Natural killer cell (primary cell): ENCODE results near the gene TMEM234. TPM values are rescaled to one million over a fixed set of nuclear protein-coding genes. Genes with fewer than 3 reads are reported as not detected.

Experiments used
- ATAC-seq, 3 donors: fragments of 150-1000 bp in 2 of 3; fragments of 200-7000 bp in 1 of 3; cut with Tn5 transposase; 1 replicate in 1 of 3; 2 replicates in 2 of 3; pipeline ENCODE4 v1.10.0; 2021; ENCODE audit warnings: mild to moderate bottlenecking in 2 of 3, moderate library complexity in 2 of 3
- DNase-seq, 2 donors: peaks; one replicate each; pipeline versions ENCODE4 v3.0.0 to v3.0.0-alpha.2; 2013 to 2021; ENCODE audit warnings: mixed read lengths in 1 of 2
- H3K27ac ChIP-seq: one replicate; pipeline ENCODE4 v1.5.1; 2013; ENCODE audit warnings: mild to moderate bottlenecking, low read length
- H3K27me3 ChIP-seq: one replicate; pipeline ENCODE4 v1.6.1; 2013; ENCODE audit warnings: low read length; ENCODE audit not compliant: control insufficient read depth, insufficient read depth
- H3K36me3 ChIP-seq: one replicate; pipeline ENCODE4 v1.6.1; 2013; ENCODE audit warnings: low read length; ENCODE audit not compliant: control insufficient read depth, insufficient read depth
- H3K4me1 ChIP-seq: one replicate; pipeline ENCODE4 v1.6.1; 2013; ENCODE audit warnings: low read length; ENCODE audit not compliant: control insufficient read depth, insufficient read depth
- H3K4me3 ChIP-seq: one replicate; pipeline ENCODE4 v1.5.1; 2013; ENCODE audit warnings: low read length
- H3K9me3 ChIP-seq: one replicate; pipeline ENCODE4 v1.6.1; 2013; ENCODE audit warnings: low read length; ENCODE audit not compliant: control insufficient read depth, insufficient read depth
- H3K27ac Mint-ChIP-seq, 2 donors: one replicate each; pipeline ENCODE4 v1.8.0; 2022; ENCODE audit warnings: mild to moderate bottlenecking in 2 of 2, mixed read lengths in 2 of 2, moderate library complexity in 1 of 2
- H3K27me3 Mint-ChIP-seq, 2 donors: one replicate each; pipeline ENCODE4 v1.8.0; 2022; ENCODE audit warnings: low read depth in 2 of 2, mixed read lengths in 2 of 2
- H3K36me3 Mint-ChIP-seq: one replicate; pipeline ENCODE4 v1.8.0; 2022; ENCODE audit warnings: mixed read lengths
- H3K4me1 Mint-ChIP-seq, 2 donors: one replicate each; pipeline ENCODE4 v1.8.0; 2022; ENCODE audit warnings: mixed read lengths in 2 of 2
- H3K4me3 Mint-ChIP-seq: one replicate; pipeline ENCODE4 v1.8.0; 2022; ENCODE audit warnings: mild to moderate bottlenecking, moderate library complexity, mixed read lengths
- H3K9me3 Mint-ChIP-seq, 2 donors: one replicate each; pipeline ENCODE4 v1.8.0; 2022; ENCODE audit warnings: mixed read lengths in 2 of 2
- CTCF ChIP-seq: fragments of 200-600 bp; IDR thresholded peaks from one replicate; pipeline ENCODE4 v1.8.0; 2022; ENCODE audit warnings: antibody characterized with exemption
- WGBS: methylation state at CpG from one replicate; pipeline ENCODE4 v1.1.7; 2013; ENCODE audit warnings: missing lambda C conversion rate; ENCODE audit not compliant: insufficient coverage; 5-methylcytosine and 5-hydroxymethylcytosine counted together
- intact Hi-C: fragments of 100-400 bp; cut with micrococcal nuclease; formaldehyde crosslinking; loops from one replicate; pipeline ENCODE4 v1.14.2; 2022
- total RNA-seq, 4 donors: library from RNA; stranded (reverse); fragments of 120-200 nt in 1 of 4; gene quantifications; one replicate each; pipeline versions ENCODE4 v1.2.3 to v1.2.4, GENCODE V29; 2013 to 2022

TMEM234 gene
- total RNA-seq, 3 donors from 2014 or later (not counting 1 experiment from before 2014, with no cell fraction given), result 22.2 to 27.1 (median 24.7) TPM

- Histone ChIP-seq H3K9me3 (no peaks in the 10 kb centered on the region), H3K36me3 (no peaks in the 10 kb centered on the region), H3K4me1 (peaks cover 79% of the 10 kb centered on the region), H3K27me3 (no peaks in the 10 kb centered on the region), H3K4me3 (peak overlapping the region; percentile 4), H3K27ac (peak overlapping the region; percentile 86)
- peak overlapping the region; percentile 93 to 96 for H3K27ac Mint-ChIP-seq
- H3K4me1 Mint-ChIP-seq, result peaks cover 56 to 71% of the 10 kb centered on the region in 2 donors
- DNase-seq (peak; percentile 72 to 94), ATAC-seq (peak; percentile 72 to 85 (median 82))
- H3K9me3 Mint-ChIP-seq, result no peaks in the 10 kb centered on the region
- intact Hi-C loops, result loop anchor here (2.0 to 5.0 kb wide), 3 partner anchors 15 to 41 kb away; no protein-coding TSS in a partner anchor
- 4% methylated on average over 9 of the region's 9 CpGs for WGBS
- no peaks in the 10 kb centered on the region for H3K36me3 Mint-ChIP-seq
- peak overlapping the region; percentile 100 for H3K4me3 Mint-ChIP-seq
- TF ChIP-seq CTCF, result no peak
- H3K27me3 Mint-ChIP-seq, result no peaks in the 10 kb centered on the region
Measured at GRCh38 chr1:32249831-32250525, 27.8 kb upstream of the TMEM234 start.

GRCh38 chr1:32247983-32248889, 26.1 kb upstream of the TMEM234 start:
- H3K27me3 Mint-ChIP-seq, result no peaks in the 10 kb centered on the region
- intact Hi-C loops, result no loop called here
- DNase-seq, result peak; percentile 75 to 85
- H3K27me3 ChIP-seq, result no peaks in the 10 kb centered on the region
- peaks cover 50 to 57% of the 10 kb centered on the region in 2 donors for H3K4me1 Mint-ChIP-seq
- H3K4me3 ChIP-seq, result no peak overlapping the region
- H3K9me3 ChIP-seq, result no peaks in the 10 kb centered on the region
- peak overlapping the region; percentile 93 to 96 for H3K27ac Mint-ChIP-seq
- 8% methylated on average over 28 of the region's 31 CpGs for WGBS
- peak; percentile 91 for TF ChIP-seq CTCF
- peak; percentile 29 to 63 (median 53) for ATAC-seq
- no peaks in the 10 kb centered on the region for H3K9me3 Mint-ChIP-seq
- no peaks in the 10 kb centered on the region for H3K36me3 ChIP-seq
- peak overlapping the region; percentile 51 for H3K27ac ChIP-seq
- no peaks in the 10 kb centered on the region for H3K36me3 Mint-ChIP-seq
- peak overlapping the region; percentile 100 for H3K4me3 Mint-ChIP-seq
- peaks cover 61% of the 10 kb centered on the region for H3K4me1 ChIP-seq

- peaks cover 56% of the 10 kb centered on the region for H3K4me1 ChIP-seq
- DNase-seq (no peak), ATAC-seq (no peak)
- WGBS, result 96% methylated on average over 12 of the region's 12 CpGs
- H3K4me3 Mint-ChIP-seq, result peak overlapping the region; percentile 75
- no peaks in the 10 kb centered on the region for H3K9me3 ChIP-seq
- no peak for TF ChIP-seq CTCF
- peak overlapping the region; percentile 51 for H3K27ac ChIP-seq
- no peaks in the 10 kb centered on the region for H3K27me3 Mint-ChIP-seq
- intact Hi-C loops, result no loop called here
- no peaks in the 10 kb centered on the region for H3K9me3 Mint-ChIP-seq
- peak overlapping the region; percentile 93 to 96 for H3K27ac Mint-ChIP-seq
- H3K4me1 Mint-ChIP-seq, result peaks cover 44 to 55% of the 10 kb centered on the region in 2 donors
- no peak overlapping the region for H3K4me3 ChIP-seq
- no peaks in the 10 kb centered on the region for H3K27me3 ChIP-seq
- no peaks in the 10 kb centered on the region for H3K36me3 Mint-ChIP-seq
- no peaks in the 10 kb centered on the region for H3K36me3 ChIP-seq
Measured at GRCh38 chr1:32247452-32247851, 25.3 kb upstream of the TMEM234 start.
